K562 (cell line): ENCODE data around the gene AGPAT2. TPM values are rescaled to one million over a fixed set of nuclear protein-coding genes. Genes with fewer than 3 reads are reported as not detected.

Experiments
- ATAC-seq: fragments of 200-7000 bp; cut with Tn5 transposase; 3 replicates; pipeline ENCODE4 v1.9.1; 2020; ENCODE audit warnings: moderate library complexity
- BruUV-seq: library from RNA; stranded (reverse); fragments of 400-500 nt; replicated peaks from 2 replicates; lab custom pipeline; 2021; lab: Mats Ljungman, UMichigan
- CTCF ChIA-PET: fragments of 300-600 bp; formaldehyde crosslinking; extraction: SDS; loops from one replicate; lab custom pipeline; 2021; ENCODE audit warnings: low intra/inter-chr PET ratio; lab: Yijun Ruan, JAX
- POLR2A ChIA-PET: fragments of 300-600, 350-650 bp; sonication (Branson Sonifier 250); formaldehyde crosslinking; extraction: SDS; loops from one replicate; lab custom pipeline; 2021; ENCODE audit warnings: antibody characterized with exemption, inconsistent platforms; lab: Yijun Ruan, JAX
- DNase-seq, 4 experiments: peaks; one replicate each; pipeline versions ENCODE4 v3.0.0 to v3.0.0-alpha.2; 2011 to 2018; ENCODE audit warnings: low spot score in 3 of 4, mixed read lengths in 3 of 4; ENCODE audit errors: extremely low read depth in 1 of 4
- FAIRE-seq: peaks from 2 replicates; lab custom pipeline; 2011; peaks lifted over from hg19 to GRCh38; lab: Jason Lieb, UNC
- H2AFZ ChIP-seq: 2 replicates; pipeline ENCODE4 v1.6.0; 2011; ENCODE audit warnings: low read depth, low read length, control low read depth, inconsistent platforms
- H3K27ac ChIP-seq: fragments of 200-600 bp; 3 replicates; pipeline ENCODE4 v1.8.0; 2011; ENCODE audit warnings: low read depth, mild to moderate bottlenecking, control low read depth, inconsistent platforms, low read length, moderate library complexity, mixed read lengths; ENCODE audit errors: extremely low read depth
- H3K27me3 ChIP-seq, 2 experiments: fragments of 300-600 bp in 1 of 2; 2 replicates in 1 of 2; 3 replicates in 1 of 2; pipeline versions ENCODE4 v1.6.0 to v1.8.0; 2011; ENCODE audit warnings: inconsistent platforms in 2 of 2, low read length in 2 of 2, mild to moderate bottlenecking in 1 of 2, mixed read lengths in 1 of 2, moderate library complexity in 1 of 2; ENCODE audit not compliant: control insufficient read depth in 2 of 2, insufficient read depth in 2 of 2
- H3K36me3 ChIP-seq: fragments of 300-600 bp; 3 replicates; pipeline ENCODE4 v1.8.0; 2011; ENCODE audit warnings: mild to moderate bottlenecking, low read length, inconsistent platforms; ENCODE audit not compliant: control insufficient read depth, insufficient read depth
- H3K4me1 ChIP-seq, 2 experiments: fragments of 200-600 bp in 1 of 2; replicated peaks in 1 of 2; 2 replicates in 1 of 2; 3 replicates in 1 of 2; pipeline versions ENCODE4 v1.5.1 to v1.8.0; 2011; ENCODE audit warnings: inconsistent platforms in 2 of 2, low read length in 2 of 2, mild to moderate bottlenecking in 1 of 2, mixed read lengths in 1 of 2, moderate library complexity in 1 of 2; ENCODE audit not compliant: control insufficient read depth in 2 of 2, insufficient read depth in 2 of 2
- H3K4me2 ChIP-seq: 2 replicates; pipeline ENCODE4 v1.6.1; 2011; ENCODE audit warnings: low read length, control low read depth, inconsistent platforms, mixed read lengths; ENCODE audit not compliant: insufficient read depth
- H3K4me3 ChIP-seq: fragments of 200-600 bp; sonication (generic), shearing (Covaris generic); 2 replicates; pipeline ENCODE4 v1.5.1; 2016; ENCODE audit warnings: control low read depth, inconsistent platforms
- H3K79me2 ChIP-seq: fragments of 200-600 bp; 3 replicates; pipeline ENCODE4 v1.8.0; 2011; ENCODE audit warnings: low read length, inconsistent platforms; ENCODE audit not compliant: control insufficient read depth, insufficient read depth
- H3K9ac ChIP-seq, 2 experiments: 2 replicates each; pipeline versions ENCODE4 v1.6.0 to v1.6.1; 2011; ENCODE audit warnings: low read depth in 2 of 2, low read length in 2 of 2, control low read depth in 1 of 2, inconsistent platforms in 1 of 2, mild to moderate bottlenecking in 1 of 2, mixed read lengths in 1 of 2; ENCODE audit not compliant: insufficient read depth in 1 of 2
- H3K9me1 ChIP-seq: one replicate; pipeline ENCODE4 v1.6.0; 2011; ENCODE audit warnings: inconsistent platforms, mild to moderate bottlenecking, low read length, moderate library complexity; ENCODE audit not compliant: control insufficient read depth, insufficient read depth
- H3K9me3 ChIP-seq: replicated peaks from 2 replicates; pipeline ENCODE4 v1.5.1; 2011; ENCODE audit warnings: low read depth, low read length, inconsistent platforms; ENCODE audit not compliant: control insufficient read depth, insufficient read depth
- H4K20me1 ChIP-seq: replicated peaks from 2 replicates; pipeline ENCODE4 v1.6.1; 2011; ENCODE audit warnings: low read length, inconsistent platforms, mixed read lengths; ENCODE audit not compliant: control insufficient read depth, insufficient read depth
- BMI1 ChIP-seq: fragments of 150-350 bp; IDR thresholded peaks from 2 replicates; pipeline ENCODE4 v1.6.1; 2014; ENCODE audit warnings: low read length
- CHAMP1 ChIP-seq: fragments of 450-650 bp; IDR thresholded peaks from 2 replicates; pipeline ENCODE4 v1.6.1; 2016; ENCODE audit warnings: mild to moderate bottlenecking
- FOXP4 ChIP-seq: sonication (generic); formaldehyde crosslinking; IDR thresholded peaks from 2 replicates; pipeline ENCODE4 v1.8.0; 2022; ENCODE audit warnings: mild to moderate bottlenecking, missing genetic modification reagents, borderline replicate concordance
- MAFK ChIP-seq: IDR thresholded peaks from 2 replicates; pipeline ENCODE4 v1.6.1; 2011; ENCODE audit warnings: low read length, improper control_type of control experiment
- PRPF4 ChIP-seq: fragments of 200-400 bp; formaldehyde crosslinking; IDR thresholded peaks from one replicate; pipeline ENCODE4 v1.6.1; 2017; ENCODE audit warnings: low read length, low read depth, mild to moderate bottlenecking; ENCODE audit not compliant: insufficient read depth, poor library complexity, severe bottlenecking
- RHOXF2B ChIP-seq: fragments of 250-450 bp; sonication (Bioruptor Pico); conservative IDR thresholded peaks from 2 replicates; pipeline ENCODE4 v1.5.1; 2021
- SOX6 ChIP-seq: fragments of 450-650 bp; IDR thresholded peaks from 2 replicates; pipeline ENCODE4 v1.6.1; 2014; ENCODE audit warnings: mild to moderate bottlenecking
- TAF1 ChIP-seq: IDR thresholded peaks from 2 replicates; pipeline ENCODE4 v1.6.1; 2011; ENCODE audit warnings: mild to moderate bottlenecking, low read length, moderate library complexity; ENCODE audit not compliant: insufficient read depth, control insufficient read depth, severe bottlenecking; ENCODE audit errors: extremely low read depth
- ZNF707 ChIP-seq: fragments of 250-450 bp; sonication (Bioruptor Pico); conservative IDR thresholded peaks from 2 replicates; pipeline ENCODE4 v1.8.0; 2022; ENCODE audit warnings: inconsistent platforms, mild to moderate bottlenecking, moderate library complexity
- WGBS: fragments of 100-300 bp; shearing (Covaris generic); methylation state at CpG from one replicate; pipeline ENCODE4 v1.1.6; 2016; ENCODE audit warnings: low coverage, mixed read lengths; ENCODE audit not compliant: insufficient coverage; ENCODE audit errors: missing lambda C conversion rate; 5-methylcytosine and 5-hydroxymethylcytosine counted together
- in situ Hi-C: fragments of 300-500 bp; cut with MboI; formaldehyde crosslinking; loops from 4 replicates; pipeline ENCODE4 v1.15.0; 2018; ENCODE audit warnings: inconsistent platforms, mixed read lengths
- intact Hi-C: fragments of 100-400 bp; cut with micrococcal nuclease; formaldehyde crosslinking; loops from 2 replicates; pipeline ENCODE4 v1.14.2; 2022
- polyA plus RNA-seq, 8 experiments: library from polyadenylated mRNA; depleted of rRNA in 4 of 8; stranded (reverse) in 5 of 8; unstranded in 3 of 8; fragments of >200 nt; fragmentation: Nextera tagmentation in 2 of 8; fragmentation: Illumina TruSeq in 1 of 8; extraction: Ambion mirVana in 2 of 8; extraction: Trizol in 1 of 8; gene quantifications; 2 replicates each; pipeline versions ENCODE4 v1.2.1 to v1.2.3, GENCODE V29; 2011 to 2014; ENCODE audit warnings: inconsistent platforms in 1 of 8, missing spikeins in 1 of 8
- total RNA-seq, 7 experiments: library from RNA; depleted of rRNA in 6 of 7; stranded (reverse); fragments of >200 nt in 6 of 7; fragmentation: Illumina TruSeq in 2 of 7; extraction: Trizol in 2 of 7; gene quantifications; 2 replicates each; pipeline versions ENCODE4 v1.2.1 to v1.2.3, GENCODE V29; 2011 to 2021; ENCODE audit warnings: low replicate concordance in 1 of 7

The AGPAT2 gene
- total and polyA plus RNA-seq, 9 of the 15 experiments (the other 6 are each of a cell fraction or from before 2014, with no cell fraction given): 0.13 to 54.5 (median 23.9) TPM

- H3K4me1 ChIP-seq: peaks cover 20 to 42% of the 10 kb centered on the region in 2 experiments
- H3K4me3 ChIP-seq: no peak overlapping the region
- no peak for TF ChIP-seq MAFK
- no peak for TF ChIP-seq BMI1
- no peak for TF ChIP-seq FOXP4
- no peak for TF ChIP-seq PRPF4
- TF ChIP-seq ZNF707 (CRISPR knock-in tag): no peak
- no peak for TF ChIP-seq SOX6
- TF ChIP-seq TAF1: no peak
- no peak for TF ChIP-seq CHAMP1
- no peak for TF ChIP-seq RHOXF2B (CRISPR knock-in tag)
- no peaks in the 10 kb centered on the region for H3K9me3 ChIP-seq
- CTCF ChIA-PET: no interaction called here
- no peak overlapping the region for H3K4me2 ChIP-seq
- peak overlapping the region in 1 of 2 experiments; percentile 54; a peak in 2 of 4 replicates for H3K9ac ChIP-seq
- no peaks in the 10 kb centered on the region for H4K20me1 ChIP-seq
- WGBS: 52% methylated on average over 25 of the region's 32 CpGs
- FAIRE-seq: no peak
- H3K27ac ChIP-seq: no peak overlapping the region
- in situ Hi-C loops: loop anchor here (25.0 kb wide), 1 partner anchor 303 kb away; the partner anchor contains the start of gene GPSM1
- no peaks in the 10 kb centered on the region for H3K36me3 ChIP-seq
- intact Hi-C loops: no loop called here
- peaks cover 12% of the 10 kb centered on the region for H3K79me2 ChIP-seq
- no peaks in the 10 kb centered on the region; a peak in 1 of 5 replicates for H3K27me3 ChIP-seq
- H3K9me1 ChIP-seq: no peaks in the 10 kb centered on the region
- ATAC-seq: no peak
- POLR2A ChIA-PET: interaction anchor here (0.7 kb wide), 1 partner anchor 17 kb away, joined by 3 read pairs; no protein-coding TSS in a partner anchor
- H2AFZ ChIP-seq: peak overlapping the region; percentile 12
- no TSS peak for BruUV-seq
- DNase-seq: no peak
Observed at GRCh38 chr9:136640171-136641111, 46.8 kb downstream of the AGPAT2 start.
